GM12875 (cell line): Measurements from ENCODE around the gene ATF5.
"Not testable (repeated sequence)": the region's sequence is repeated elsewhere in the genome, so short reads cannot be mapped to it uniquely, and the experiment has no call there.

Experiments
- H3K4me3 ChIP-seq: one replicate; pipeline ENCODE4 v1.5.1; 2011; ENCODE audit warnings: low read depth, low read length, control low read depth
- CTCF ChIP-seq: IDR thresholded peaks from 2 replicates; pipeline ENCODE4 v1.5.1; 2011; ENCODE audit warnings: low read depth, mild to moderate bottlenecking, control low read depth, inconsistent platforms, low read length, moderate library complexity, borderline replicate concordance; ENCODE audit not compliant: insufficient read depth

ATF5 gene

GRCh38 chr19:49968279-49968922 lies 39.4 kb downstream of the ATF5 start:
- no peak overlapping the region for H3K4me3 ChIP-seq
- TF ChIP-seq CTCF, result no peak

- not testable (repeated sequence) for H3K4me3 ChIP-seq
These were observed 40.4 kb downstream of the ATF5 start for GRCh38 chr19:49969355-49969754.

GRCh38 chr19:49971991-49972411 lies 43.0 kb downstream of the ATF5 start:
- H3K4me3 ChIP-seq, result no peak overlapping the region
- no peak for TF ChIP-seq CTCF

GRCh38 chr19:49972841-49973240 lies 43.8 kb downstream of the ATF5 start:
- TF ChIP-seq CTCF, result no peak

GRCh38 chr19:49973987-49974386 lies 45.0 kb downstream of the ATF5 start:
- no peak for TF ChIP-seq CTCF
- H3K4me3 ChIP-seq, result no peak overlapping the region

More at GRCh38 chr19:49972841-49973240, 43.8 kb downstream of the ATF5 start:
- H3K4me3 ChIP-seq, result no peak overlapping the region

- TF ChIP-seq CTCF, result no peak
- H3K4me3 ChIP-seq, result no peak overlapping the region
These were observed 46.0 kb downstream of the ATF5 start for GRCh38 chr19:49975051-49975450.

GRCh38 chr19:49976496-49976895 lies 47.5 kb downstream of the ATF5 start:
- no peak for TF ChIP-seq CTCF
- no peak overlapping the region for H3K4me3 ChIP-seq
